ENCODE measurements around the gene PSMB5.
"Not testable (repeated sequence)": the region's sequence is repeated elsewhere in the genome, so short reads cannot be mapped to it uniquely, and the experiment has no call there.

Gene PSMB5

GRCh38 chr14:23013054-23013748 lies 21.5 kb downstream of the PSMB5 start:
- DNase-seq = no peak

- DNase-seq = peak; percentile 66
Observed at GRCh38 chr14:23009939-23010726, 24.6 kb downstream of the PSMB5 start, which contains the start of gene C14orf93. Gene C14orf93 (minus strand): TSS chr14:23010143. CDS start chr14:22999023, 11,120 bp downstream.

- peak; percentile 49 for DNase-seq
Observed at GRCh38 chr14:23009483-23009938, 25.2 kb downstream of the PSMB5 start.

GRCh38 chr14:23008831-23009230 lies 25.9 kb downstream of the PSMB5 start:
- DNase-seq = peak; percentile 25

GRCh38 chr14:23006544-23007419 lies 27.9 kb downstream of the PSMB5 start:
- DNase-seq = peak; percentile 97

- no peak for DNase-seq
Observed at GRCh38 chr14:23006188-23006534, 28.5 kb downstream of the PSMB5 start.

- no peak for DNase-seq
Observed at GRCh38 chr14:23005451-23006187, 29.1 kb downstream of the PSMB5 start.

- DNase-seq = not testable (repeated sequence)
Observed at GRCh38 chr14:23004274-23004673, 30.4 kb downstream of the PSMB5 start.

- DNase-seq = no peak
Observed at GRCh38 chr14:23002592-23002991, 32.1 kb downstream of the PSMB5 start.

GRCh38 chr14:23000860-23001259 lies 33.8 kb downstream of the PSMB5 start:
- no peak for DNase-seq

GRCh38 chr14:22998329-22999012 lies 36.2 kb downstream of the PSMB5 start:
- no peak for DNase-seq

- DNase-seq = no peak
Observed at GRCh38 chr14:22997676-22998323, 36.9 kb downstream of the PSMB5 start.

GRCh38 chr14:22996768-22997654 lies 37.7 kb downstream of the PSMB5 start:
- DNase-seq = no peak

GRCh38 chr14:22995889-22996625 lies 38.6 kb downstream of the PSMB5 start:
- no peak for DNase-seq

GRCh38 chr14:22994762-22995275 lies 39.9 kb downstream of the PSMB5 start:
- no peak for DNase-seq

GRCh38 chr14:22993517-22993916 lies 41.2 kb downstream of the PSMB5 start:
- DNase-seq = no peak

GRCh38 chr14:22991852-22992251 lies 42.8 kb downstream of the PSMB5 start:
- no peak for DNase-seq

- no peak for DNase-seq
Observed at GRCh38 chr14:22987291-22987690, 47.4 kb downstream of the PSMB5 start.

- peak; percentile 75 for DNase-seq
Observed at GRCh38 chr14:22986508-22987054, 48.1 kb downstream of the PSMB5 start.

Measured in GDM1 (cell line).